ENCODE results near the gene ADAMTSL5.

DNA sequence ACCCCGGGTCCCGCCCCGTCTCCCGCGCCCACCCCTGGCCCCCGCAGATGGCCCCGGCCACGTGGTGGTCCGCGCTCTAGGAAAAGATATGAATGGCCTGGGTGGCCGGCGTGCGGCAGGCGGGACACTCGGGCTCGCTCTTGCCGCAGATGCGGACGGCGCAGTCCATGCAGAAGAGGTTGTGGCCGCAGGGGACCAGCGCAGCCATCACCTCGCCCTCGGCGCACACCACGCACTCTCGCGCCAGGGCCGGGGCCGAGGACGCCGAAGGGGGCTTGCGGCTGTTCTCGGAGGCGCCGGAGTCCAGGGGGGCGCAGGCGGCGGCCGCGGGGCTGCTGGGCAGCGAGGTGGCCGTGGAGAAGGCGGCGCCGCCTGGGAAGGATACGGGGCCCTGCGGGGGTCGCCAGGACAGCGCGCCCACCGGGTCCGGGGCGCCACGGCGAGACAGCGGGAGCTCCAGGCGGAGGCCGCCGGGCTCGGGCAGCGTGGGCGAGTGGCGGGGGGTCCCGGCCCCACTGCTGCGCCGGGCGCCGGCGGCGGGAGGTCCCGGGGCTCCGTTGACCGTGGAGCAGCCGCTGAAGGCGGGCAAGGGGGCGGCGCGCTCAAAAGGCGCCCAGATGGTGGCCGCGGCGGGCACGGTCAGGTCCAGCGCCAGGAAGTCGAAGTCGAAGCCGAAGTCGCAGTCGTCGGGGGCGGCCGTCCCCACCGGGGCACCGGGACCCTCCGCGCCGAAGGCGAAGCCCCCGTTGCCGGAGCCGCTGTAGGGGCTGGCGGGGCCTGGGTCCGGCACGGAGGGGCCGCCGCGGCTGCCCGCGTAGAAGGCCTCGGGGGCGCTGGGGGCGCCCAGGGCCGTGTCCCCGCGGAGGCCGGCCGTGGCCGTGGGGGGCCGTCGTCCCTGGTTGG lies 42.9 kb upstream of the ADAMTSL5 start:
- TF ChIP-seq CTCF (IDR thresholded peaks at IDR 0.05): no peak
- TF ChIP-seq ZFX (IDR thresholded peaks at IDR 0.05; ENCODE audit: borderline replicate concordance): no peak

All from 22Rv1 (cell line).